Fibroblast of mammary gland (primary cell): ENCODE results near the gene EFNA5.

ENCODE experiments used
- DNase-seq: peaks from one replicate; pipeline ENCODE4 v3.0.0-alpha.2; 2010; ENCODE audit warnings: low read depth
- H3K4me3 ChIP-seq: 2 replicates; pipeline ENCODE4 v1.5.1; 2011; ENCODE audit warnings: low read depth, mild to moderate bottlenecking, low read length, moderate library complexity; ENCODE audit not compliant: control insufficient read depth
- CTCF ChIP-seq: conservative IDR thresholded peaks from 2 replicates; pipeline ENCODE4 v1.5.1; 2011; ENCODE audit warnings: low read depth, low read length, inconsistent platforms; ENCODE audit not compliant: control insufficient read depth, insufficient read depth

Gene EFNA5

GRCh38 chr5:107365320-107366109 is 305.2 kb downstream of the EFNA5 start:
- no peak for DNase-seq
- no peak overlapping the region for H3K4me3 ChIP-seq
- no peak for TF ChIP-seq CTCF

- DNase-seq = no peak
- no peak overlapping the region for H3K4me3 ChIP-seq
- TF ChIP-seq CTCF = no peak
Observed at GRCh38 chr5:107364443-107365319, 306.1 kb downstream of the EFNA5 start.

GRCh38 chr5:107363768-107364167 is 307.0 kb downstream of the EFNA5 start:
- DNase-seq = no peak
- no peak overlapping the region for H3K4me3 ChIP-seq
- no peak for TF ChIP-seq CTCF

- TF ChIP-seq CTCF = no peak
- DNase-seq = peak; percentile 90
- H3K4me3 ChIP-seq = no peak overlapping the region
Observed at GRCh38 chr5:107361945-107362344, 308.8 kb downstream of the EFNA5 start.

GRCh38 chr5:107359916-107360234 is 310.9 kb downstream of the EFNA5 start:
- no peak for DNase-seq
- no peak overlapping the region for H3K4me3 ChIP-seq
- no peak for TF ChIP-seq CTCF

GRCh38 chr5:107359033-107359915 is 311.5 kb downstream of the EFNA5 start:
- peak; percentile 64 for DNase-seq
- no peak overlapping the region for H3K4me3 ChIP-seq
- no peak for TF ChIP-seq CTCF
